Testis (tissue), 2 donors: Measurements from ENCODE around the gene IL20RB.

Source experiments
- CTCF ChIP-seq, 3 experiments: fragments of 450-650 bp in 2 of 3; fragments of 200-600 bp in 1 of 3; sonication (generic) in 1 of 3; IDR thresholded peaks; one replicate each; pipeline ENCODE4 v1.5.1; 2016 to 2019; ENCODE audit warnings: antibody characterized with exemption in 3 of 3, mild to moderate bottlenecking in 2 of 3, moderate library complexity in 1 of 3
- POLR2A ChIP-seq: fragments of 450-650 bp; IDR thresholded peaks from one replicate; pipeline ENCODE4 v1.6.1; 2017; ENCODE audit warnings: antibody characterized with exemption, mild to moderate bottlenecking, moderate library complexity

- no peak for TF ChIP-seq CTCF (IDR thresholded peaks at IDR 0.05)
- TF ChIP-seq POLR2A: no peak
These were observed 53.4 kb downstream of the IL20RB start for GRCh38 chr3:137011153-137011552.
